Lung (tissue), 12 donors: ENCODE measurements around the gene TUSC2. TPM values are rescaled to one million over a fixed set of nuclear protein-coding genes. Genes with fewer than 3 reads are reported as not detected.

ENCODE experiments used
- ATAC-seq: fragments of 200-7000 bp; cut with Tn5 transposase; one replicate; pipeline ENCODE4 v1.9.1; 2020; ENCODE audit warnings: moderate number of reproducible peaks; ENCODE audit not compliant: insufficient read depth, low FRiP score
- DNase-seq, 3 donors: peaks; one replicate each; pipeline ENCODE4 v3.0.0-alpha.2; 2013 to 2017
- H3K27ac ChIP-seq, 2 donors: one replicate each; pipeline ENCODE4 v1.5.1; 2013; ENCODE audit warnings: mild to moderate bottlenecking in 2 of 2, moderate library complexity in 2 of 2, control low read depth in 1 of 2, inconsistent platforms in 1 of 2, low read depth in 1 of 2, low read length in 1 of 2
- H3K27me3 ChIP-seq, 3 donors: one replicate each; pipeline ENCODE4 v1.5.1; 2013; ENCODE audit warnings: low read length in 2 of 3; ENCODE audit not compliant: control insufficient read depth in 3 of 3, insufficient read depth in 3 of 3
- H3K36me3 ChIP-seq, 4 donors: one replicate each; pipeline ENCODE4 v1.5.1; 2013; ENCODE audit warnings: low read length in 4 of 4, mild to moderate bottlenecking in 1 of 4, moderate library complexity in 1 of 4; ENCODE audit not compliant: control insufficient read depth in 4 of 4, insufficient read depth in 4 of 4
- H3K4me1 ChIP-seq, 5 donors: one replicate each; pipeline ENCODE4 v1.5.1; 2013; ENCODE audit warnings: low read length in 5 of 5, mild to moderate bottlenecking in 2 of 5, moderate library complexity in 1 of 5; ENCODE audit not compliant: control insufficient read depth in 5 of 5, insufficient read depth in 5 of 5
- H3K4me3 ChIP-seq: one replicate; pipeline ENCODE4 v1.5.1; 2013; ENCODE audit warnings: mild to moderate bottlenecking, control low read depth, moderate library complexity
- H3K9ac ChIP-seq, 2 donors: one replicate each; pipeline ENCODE4 v1.5.1; 2013; ENCODE audit warnings: low read length in 2 of 2, control low read depth in 1 of 2; ENCODE audit not compliant: insufficient read depth in 1 of 2
- H3K9me3 ChIP-seq, 4 donors: one replicate each; pipeline ENCODE4 v1.5.1; 2013; ENCODE audit warnings: low read length in 3 of 4, mild to moderate bottlenecking in 1 of 4, moderate library complexity in 1 of 4; ENCODE audit not compliant: control insufficient read depth in 4 of 4, insufficient read depth in 3 of 4
- CTCF ChIP-seq: IDR thresholded peaks from 2 replicates; pipeline ENCODE4 v1.5.1; 2012; ENCODE audit warnings: mild to moderate bottlenecking; ENCODE audit errors: control extremely low read depth, extremely low read depth
- WGBS, 2 donors: extraction: QIAGEN DNeasy Blood & Tissue Kit; methylation state at CpG; one replicate each; pipeline ENCODE4 v1.1.7; 2013; 5-methylcytosine and 5-hydroxymethylcytosine counted together
- polyA plus RNA-seq, 2 donors: library from polyadenylated mRNA; stranded (reverse); fragments of 200-250 nt; gene quantifications; one replicate each; pipeline ENCODE4 v1.2.1, GENCODE V29; 2013
- total RNA-seq, 2 donors: library from RNA; depleted of rRNA in 1 of 2; stranded (reverse); fragments of >200 nt in 1 of 2; gene quantifications; one replicate each; pipeline ENCODE4 v1.2.1, GENCODE V29; 2014 to 2021
- donor health status: control.
- donor health status: control.
- donor health status: Bipolar disorder and iron deficiency.
- donor health status: healthy.
- donor health status: DM: yes; HTN: yes; CAD: no.

TUSC2 gene
- total and polyA plus RNA-seq, 4 donors: 11.1 to 54.5 (median 30.5) TPM

GRCh38 chr3:50295553-50296431, 32.2 kb downstream of the TUSC2 start:
- no peak overlapping the region for H3K9ac ChIP-seq
- no peak overlapping the region for H3K27ac ChIP-seq
- H3K36me3 ChIP-seq: peaks cover 0 to 4% (median 0%) of the 10 kb centered on the region in 4 donors
- WGBS, 2 donors: 93 to 94% methylated on average over 8 of the region's 8 CpGs
- peaks cover 6 to 36% (median 9%) of the 10 kb centered on the region in 5 donors for H3K4me1 ChIP-seq
- no peaks in the 10 kb centered on the region for H3K27me3 ChIP-seq
- DNase-seq: no peak
- ATAC-seq: no peak
- H3K4me3 ChIP-seq: no peak overlapping the region
- no peaks in the 10 kb centered on the region for H3K9me3 ChIP-seq
- no peak for TF ChIP-seq CTCF

DNA sequence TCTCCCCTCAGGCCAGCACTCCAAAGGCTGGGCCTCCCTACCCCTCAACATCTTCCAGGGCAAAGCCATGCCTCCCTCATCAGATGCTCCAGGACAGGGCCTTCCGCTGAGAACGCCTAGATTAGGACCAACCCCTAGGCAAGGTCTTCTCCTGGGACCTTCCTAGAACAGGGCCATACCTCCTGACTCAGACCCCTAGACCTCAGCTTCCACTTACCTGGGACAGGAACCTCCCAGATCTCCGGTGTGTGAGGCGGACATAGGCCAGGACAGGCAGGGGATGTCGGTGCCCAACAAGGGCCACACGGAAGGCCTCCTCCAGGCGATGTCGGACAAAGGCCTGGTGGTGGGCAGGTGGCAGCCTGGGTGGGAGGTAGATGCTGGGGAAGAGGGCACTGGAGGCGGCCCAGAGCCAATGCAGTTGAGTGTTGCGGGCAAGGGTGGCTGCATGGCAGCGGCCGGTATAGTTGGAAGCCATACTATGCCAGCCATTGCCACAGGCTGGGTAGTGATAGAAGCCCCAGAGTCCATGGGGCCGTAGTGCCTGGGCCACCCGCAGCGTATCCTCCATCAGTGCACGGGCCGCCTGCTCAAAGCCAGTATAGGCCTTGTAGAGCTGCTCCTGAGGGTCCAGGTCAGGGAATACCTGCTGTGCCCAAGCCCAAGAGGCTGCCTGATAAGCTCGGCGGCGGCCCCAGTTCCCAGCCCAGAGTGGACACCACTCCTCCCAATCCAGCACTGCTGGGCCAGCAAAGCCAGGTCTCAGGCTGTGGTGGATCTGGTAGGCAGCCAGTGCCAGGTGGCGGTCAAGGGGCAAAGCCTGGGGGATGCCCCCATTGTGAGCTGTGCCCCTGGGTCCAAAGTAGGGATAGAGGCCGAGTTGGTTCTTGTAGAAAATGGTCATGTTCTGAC, 33.3 kb downstream of the TUSC2 start:
- no peak overlapping the region for H3K4me3 ChIP-seq

DNA sequence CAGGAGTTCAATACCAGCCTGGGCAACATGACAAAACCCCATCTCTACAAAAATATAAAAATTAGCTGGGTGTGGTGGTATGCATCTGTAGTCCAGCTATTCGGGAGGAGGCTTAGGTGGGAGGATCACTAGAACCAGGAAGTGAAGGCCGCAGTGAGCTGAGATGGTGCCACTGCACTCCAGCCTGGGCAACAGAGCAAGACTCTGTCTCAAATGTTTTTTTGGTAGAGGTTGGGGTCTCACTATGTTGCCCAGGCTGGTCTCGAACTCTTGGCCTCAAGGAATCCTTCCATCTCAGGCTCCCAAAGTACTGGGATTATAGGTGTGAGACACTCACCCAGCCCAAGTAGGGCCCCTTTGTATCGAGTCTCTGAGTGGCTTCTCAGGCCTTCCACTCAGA, 33.9 kb downstream of the TUSC2 start:
- Histone ChIP-seq H3K4me1 (peaks cover 0 to 24% (median 0%) of the 10 kb centered on the region in 5 donors), H3K27ac (no peak overlapping the region), H3K4me3 (no peak overlapping the region), H3K9me3 (no peaks in the 10 kb centered on the region), H3K9ac (no peak overlapping the region), H3K36me3 (peaks cover 3 to 20% (median 5%) of the 10 kb centered on the region in 4 donors), H3K27me3 (no peaks in the 10 kb centered on the region)
- DNase-seq (peak in 1 of 3 donors; percentile 9), ATAC-seq (no peak)
- 82 to 99% methylated on average over 4 of the region's 4 CpGs for WGBS, 2 donors
- no peak for TF ChIP-seq CTCF

More for the DNA sequence above, 33.3 kb downstream of the TUSC2 start:
- ATAC-seq (no peak), DNase-seq (peak in 1 of 3 donors; percentile 9)
- H3K27me3 ChIP-seq: no peaks in the 10 kb centered on the region
- no peak for TF ChIP-seq CTCF
- no peak overlapping the region for H3K9ac ChIP-seq
- no peak overlapping the region for H3K27ac ChIP-seq
- H3K9me3 ChIP-seq: no peaks in the 10 kb centered on the region
- H3K4me1 ChIP-seq: peaks cover 0 to 26% (median under 1%) of the 10 kb centered on the region in 5 donors
- H3K36me3 ChIP-seq: peaks cover 1 to 13% (median 3%) of the 10 kb centered on the region in 4 donors
- 94% methylated on average over 19 to 22 of the region's 22 CpGs for WGBS, 2 donors
